Smooth muscle cell (in vitro differentiated cells): ENCODE measurements around the gene FER1L5. TPM values are rescaled to one million over a fixed set of nuclear protein-coding genes. Genes with fewer than 3 reads are reported as not detected.

Experiments used
- DNase-seq: peaks from one replicate; lab custom pipeline; 2025; ENCODE audit not compliant: unreplicated experiment; lab: John Stamatoyannopoulos, UW
- H2AFZ ChIP-seq: fragments of 200-600 bp; sonication (generic); 2 replicates; pipeline ENCODE4 v1.6.0; 2016; ENCODE audit warnings: antibody characterized with exemption, low read depth, mild to moderate bottlenecking
- H3F3A ChIP-seq: fragments of 200-600 bp; sonication (generic); 2 replicates; pipeline ENCODE4 v1.6.0; 2017; ENCODE audit warnings: antibody characterized with exemption, low read depth
- H3K27ac ChIP-seq: fragments of 200-600 bp; sonication (generic); 2 replicates; pipeline ENCODE4 v1.5.1; 2016; ENCODE audit warnings: low read depth, mild to moderate bottlenecking
- H3K27me3 ChIP-seq: fragments of 200-600 bp; sonication (generic); 2 replicates; pipeline ENCODE4 v1.6.1; 2016; ENCODE audit warnings: low read depth, mild to moderate bottlenecking
- H3K36me3 ChIP-seq: fragments of 200-600 bp; sonication (generic); 2 replicates; pipeline ENCODE4 v1.5.1; 2016; ENCODE audit warnings: low read depth
- H3K4me1 ChIP-seq: fragments of 200-600 bp; sonication (generic); 2 replicates; pipeline ENCODE4 v1.5.1; 2016; ENCODE audit warnings: low read depth
- H3K4me2 ChIP-seq: fragments of 200-600 bp; sonication (generic); 2 replicates; pipeline ENCODE4 v1.6.0; 2016; ENCODE audit warnings: mild to moderate bottlenecking
- H3K4me3 ChIP-seq: fragments of 200-600 bp; sonication (generic); 2 replicates; pipeline ENCODE4 v1.5.1; 2016; ENCODE audit warnings: mild to moderate bottlenecking
- H3K79me2 ChIP-seq: fragments of 200-600 bp; sonication (generic); 2 replicates; pipeline ENCODE4 v1.6.0; 2016; ENCODE audit warnings: low read depth, mild to moderate bottlenecking
- H3K9ac ChIP-seq: fragments of 200-600 bp; sonication (generic); 2 replicates; pipeline ENCODE4 v1.6.0; 2016; ENCODE audit warnings: low read depth
- H3K9me3 ChIP-seq: fragments of 200-600 bp; sonication (generic); replicated peaks from 2 replicates; pipeline ENCODE4 v1.5.1; 2016; ENCODE audit warnings: low read depth
- H4K20me1 ChIP-seq: fragments of 200-600 bp; sonication (generic); 2 replicates; pipeline ENCODE4 v1.6.0; 2016; ENCODE audit warnings: low read depth
- WGBS: methylation state at CpG from one replicate; pipeline ENCODE4 v1.1.7; 2016; ENCODE audit warnings: low lambda C conversion rate; 5-methylcytosine and 5-hydroxymethylcytosine counted together
- polyA plus RNA-seq: library from polyadenylated mRNA; unstranded; fragments of >200 nt; fragmentation: Nextera tagmentation; extraction: Ambion mirVana; gene quantifications from 2 replicates; pipeline ENCODE4 v1.2.1, GENCODE V29; 2016
- total RNA-seq: library from RNA; depleted of rRNA; stranded (reverse); fragments of >200 nt; gene quantifications from 2 replicates; pipeline ENCODE4 v1.2.3, GENCODE V29; 2014
- TF ChIP-seq, protein P1 (sequence below): fragments of 200-600 bp; sonication (generic); IDR thresholded peaks from 2 replicates; pipeline ENCODE4 v1.5.1; 2017; ENCODE audit warnings: borderline replicate concordance, mild to moderate bottlenecking, antibody characterized with exemption; ENCODE audit not compliant: insufficient read depth, poor library complexity, severe bottlenecking

The FER1L5 gene
- total and polyA plus RNA-seq, 2 experiments from 2014 or later: not detected

DNA sequence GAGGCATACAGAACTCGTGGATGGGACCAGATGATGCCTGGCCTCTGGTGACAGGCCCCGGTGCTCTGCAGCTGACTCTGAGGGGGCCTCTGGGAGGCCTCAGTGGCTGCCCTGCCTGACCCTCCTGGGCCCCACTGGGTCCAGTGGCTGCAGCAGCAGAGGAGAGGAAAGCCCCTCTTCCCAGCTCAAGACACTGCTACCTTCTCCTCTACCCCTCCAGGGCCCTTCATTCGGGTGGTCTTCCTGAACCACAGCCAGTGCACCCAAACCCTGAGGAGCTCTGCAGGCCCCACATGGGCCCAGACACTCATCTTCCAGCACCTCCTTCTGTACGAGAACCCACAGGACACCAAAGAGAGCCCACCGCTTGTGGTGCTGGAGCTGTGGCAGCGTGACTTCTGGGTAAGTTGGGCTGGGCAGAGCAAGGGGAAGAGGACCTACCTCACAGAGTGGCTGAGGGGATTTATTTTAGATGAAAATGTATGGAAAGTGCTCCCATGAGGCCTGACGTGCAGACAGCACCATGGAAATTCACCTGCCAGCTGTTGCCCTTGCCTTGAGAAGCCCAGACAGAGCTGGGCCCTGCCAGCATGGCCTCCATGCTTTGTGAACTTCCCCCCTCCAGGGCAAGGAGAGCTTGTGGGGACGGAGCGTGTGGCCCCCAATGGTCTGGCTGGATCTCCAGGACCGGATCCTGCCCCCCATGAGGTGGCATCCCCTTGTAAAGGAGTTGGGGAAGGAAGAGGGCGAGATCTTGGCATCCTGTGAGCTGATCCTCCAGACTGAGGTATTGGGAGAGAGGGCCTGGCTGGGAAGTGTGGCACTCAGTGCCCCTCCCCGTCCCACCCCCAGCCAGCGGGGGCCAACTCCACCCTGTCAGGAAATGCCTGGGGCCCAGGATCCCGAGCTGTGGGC, 51.0 kb downstream of the FER1L5 start:
- no peaks in the 10 kb centered on the region for H3K27me3 ChIP-seq
- no peak overlapping the region for H3K4me2 ChIP-seq
- H3K27ac ChIP-seq: no peak overlapping the region
- H3K36me3 ChIP-seq: no peaks in the 10 kb centered on the region
- H3K79me2 ChIP-seq: no peaks in the 10 kb centered on the region
- H3K4me3 ChIP-seq: no peak overlapping the region
- no peaks in the 10 kb centered on the region for H3F3A ChIP-seq
- no peak for DNase-seq
- no peaks in the 10 kb centered on the region for H3K4me1 ChIP-seq
- H2AFZ ChIP-seq: no peak overlapping the region
- WGBS: 81% methylated on average over 14 of the region's 14 CpGs
- no peaks in the 10 kb centered on the region for H4K20me1 ChIP-seq
- TF ChIP-seq, protein P1, sequence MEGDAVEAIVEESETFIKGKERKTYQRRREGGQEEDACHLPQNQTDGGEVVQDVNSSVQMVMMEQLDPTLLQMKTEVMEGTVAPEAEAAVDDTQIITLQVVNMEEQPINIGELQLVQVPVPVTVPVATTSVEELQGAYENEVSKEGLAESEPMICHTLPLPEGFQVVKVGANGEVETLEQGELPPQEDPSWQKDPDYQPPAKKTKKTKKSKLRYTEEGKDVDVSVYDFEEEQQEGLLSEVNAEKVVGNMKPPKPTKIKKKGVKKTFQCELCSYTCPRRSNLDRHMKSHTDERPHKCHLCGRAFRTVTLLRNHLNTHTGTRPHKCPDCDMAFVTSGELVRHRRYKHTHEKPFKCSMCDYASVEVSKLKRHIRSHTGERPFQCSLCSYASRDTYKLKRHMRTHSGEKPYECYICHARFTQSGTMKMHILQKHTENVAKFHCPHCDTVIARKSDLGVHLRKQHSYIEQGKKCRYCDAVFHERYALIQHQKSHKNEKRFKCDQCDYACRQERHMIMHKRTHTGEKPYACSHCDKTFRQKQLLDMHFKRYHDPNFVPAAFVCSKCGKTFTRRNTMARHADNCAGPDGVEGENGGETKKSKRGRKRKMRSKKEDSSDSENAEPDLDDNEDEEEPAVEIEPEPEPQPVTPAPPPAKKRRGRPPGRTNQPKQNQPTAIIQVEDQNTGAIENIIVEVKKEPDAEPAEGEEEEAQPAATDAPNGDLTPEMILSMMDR: no peak
- H3K9ac ChIP-seq: no peak overlapping the region
- no peaks in the 10 kb centered on the region for H3K9me3 ChIP-seq

DNA sequence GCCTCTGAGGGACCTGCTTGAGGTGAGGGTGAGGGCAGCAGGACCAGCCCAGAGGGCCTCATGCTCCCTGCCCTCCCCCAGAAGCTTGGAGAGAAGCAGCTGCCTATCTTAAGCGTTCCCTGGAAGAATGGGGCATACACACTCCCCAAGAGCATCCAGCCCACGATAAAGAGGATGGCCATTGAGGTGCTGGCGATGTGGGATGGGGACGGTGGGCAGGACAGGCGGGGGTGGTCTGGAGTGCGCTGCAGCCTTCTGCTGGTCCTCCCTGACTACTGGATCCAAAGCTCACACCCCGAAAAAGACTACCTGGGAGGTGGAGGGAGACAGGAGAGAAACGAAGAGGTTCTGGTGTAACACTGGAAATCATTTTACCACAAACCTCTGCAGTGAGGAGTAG, 51.7 kb downstream of the FER1L5 start:
- no peak for DNase-seq
- Histone ChIP-seq H3K9ac (no peak overlapping the region), H3K4me1 (no peaks in the 10 kb centered on the region), H2AFZ (no peak overlapping the region), H3K4me3 (no peak overlapping the region), H3K27ac (no peak overlapping the region), H3K4me2 (no peak overlapping the region), H3K27me3 (no peaks in the 10 kb centered on the region), H3K79me2 (no peaks in the 10 kb centered on the region), H4K20me1 (no peaks in the 10 kb centered on the region), H3F3A (no peaks in the 10 kb centered on the region), H3K36me3 (no peaks in the 10 kb centered on the region), H3K9me3 (no peaks in the 10 kb centered on the region)
- TF ChIP-seq, protein P1: no peak
- WGBS: 97% methylated on average over 8 of the region's 8 CpGs

- H3K27me3 ChIP-seq: no peaks in the 10 kb centered on the region
- no peaks in the 10 kb centered on the region for H3K79me2 ChIP-seq
- H3K4me1 ChIP-seq: no peaks in the 10 kb centered on the region
- no peaks in the 10 kb centered on the region for H3K9me3 ChIP-seq
- H3K9ac ChIP-seq: no peak overlapping the region
- H3K4me3 ChIP-seq: no peak overlapping the region
- no peak overlapping the region for H3K27ac ChIP-seq
- no peaks in the 10 kb centered on the region for H3F3A ChIP-seq
- TF ChIP-seq, protein P1: no peak
- H4K20me1 ChIP-seq: no peaks in the 10 kb centered on the region
- H3K36me3 ChIP-seq: no peaks in the 10 kb centered on the region
- 93% methylated on average over 12 of the region's 13 CpGs for WGBS
- no peak overlapping the region for H2AFZ ChIP-seq
- DNase-seq: no peak
- no peak overlapping the region for H3K4me2 ChIP-seq
Measured at GRCh38 chr2:96694816-96695455, 52.4 kb downstream of the FER1L5 start.
